ENCODE measurements around the gene USP17L29.

DNA sequence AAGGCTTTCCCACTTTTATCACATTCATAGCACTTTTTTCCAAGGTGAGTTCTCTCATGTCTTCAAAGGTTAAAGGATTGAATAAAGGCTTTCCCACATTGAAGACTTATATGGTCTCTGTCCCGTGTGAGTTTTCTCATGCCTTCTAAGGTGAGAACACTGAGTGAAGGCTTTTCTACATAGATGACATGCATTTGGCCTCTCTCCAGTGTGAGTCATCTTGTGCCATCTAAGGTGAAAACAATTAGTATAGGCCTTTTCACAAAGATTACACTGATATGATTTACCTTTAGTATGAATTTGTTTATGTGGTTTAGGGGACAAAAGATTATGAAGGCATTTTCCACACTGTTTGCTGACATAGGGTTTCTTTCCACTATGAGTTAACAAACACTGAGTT is 30.7 kb downstream of the USP17L29 start:
- no peak for TF ChIP-seq EZH2phosphoT487 (IDR thresholded peaks at IDR 0.05; ENCODE audit: borderline replicate concordance, low read length)
- TF ChIP-seq, protein P1, sequence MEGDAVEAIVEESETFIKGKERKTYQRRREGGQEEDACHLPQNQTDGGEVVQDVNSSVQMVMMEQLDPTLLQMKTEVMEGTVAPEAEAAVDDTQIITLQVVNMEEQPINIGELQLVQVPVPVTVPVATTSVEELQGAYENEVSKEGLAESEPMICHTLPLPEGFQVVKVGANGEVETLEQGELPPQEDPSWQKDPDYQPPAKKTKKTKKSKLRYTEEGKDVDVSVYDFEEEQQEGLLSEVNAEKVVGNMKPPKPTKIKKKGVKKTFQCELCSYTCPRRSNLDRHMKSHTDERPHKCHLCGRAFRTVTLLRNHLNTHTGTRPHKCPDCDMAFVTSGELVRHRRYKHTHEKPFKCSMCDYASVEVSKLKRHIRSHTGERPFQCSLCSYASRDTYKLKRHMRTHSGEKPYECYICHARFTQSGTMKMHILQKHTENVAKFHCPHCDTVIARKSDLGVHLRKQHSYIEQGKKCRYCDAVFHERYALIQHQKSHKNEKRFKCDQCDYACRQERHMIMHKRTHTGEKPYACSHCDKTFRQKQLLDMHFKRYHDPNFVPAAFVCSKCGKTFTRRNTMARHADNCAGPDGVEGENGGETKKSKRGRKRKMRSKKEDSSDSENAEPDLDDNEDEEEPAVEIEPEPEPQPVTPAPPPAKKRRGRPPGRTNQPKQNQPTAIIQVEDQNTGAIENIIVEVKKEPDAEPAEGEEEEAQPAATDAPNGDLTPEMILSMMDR (conservative IDR thresholded peaks at IDR 0.05; ENCODE audit: low read depth, low read length) = no peak

Data from PC-3 (cell line).